T-helper 17 cell (primary cell): ENCODE results near the gene DNAJB9. TPM values are rescaled to one million over a fixed set of nuclear protein-coding genes. Genes with fewer than 3 reads are reported as not detected.

Source experiments
- ATAC-seq: fragments of 150-1000 bp; cut with Tn5 transposase; 2 replicates; pipeline ENCODE4 v1.10.0; 2021; ENCODE audit warnings: mild to moderate bottlenecking, moderate library complexity
- DNase-seq, 3 donors: peaks; one replicate each; pipeline versions ENCODE4 v3.0.0 to v3.0.0-alpha.2; 2020 to 2021
- H3K9me3 ChIP-seq: one replicate; pipeline ENCODE4 v1.7.0; 2013; ENCODE audit warnings: low read length, mild to moderate bottlenecking; ENCODE audit not compliant: control insufficient read depth, poor library complexity, severe bottlenecking
- H3K27ac Mint-ChIP-seq: one replicate; pipeline ENCODE4 v1.8.0; 2022; ENCODE audit warnings: mild to moderate bottlenecking, moderate library complexity, mixed read lengths
- H3K27me3 Mint-ChIP-seq: one replicate; pipeline ENCODE4 v1.8.0; 2022; ENCODE audit warnings: mixed read lengths
- H3K36me3 Mint-ChIP-seq: one replicate; pipeline ENCODE4 v1.8.0; 2022; ENCODE audit warnings: low read depth, mixed read lengths
- H3K4me1 Mint-ChIP-seq: one replicate; pipeline ENCODE4 v1.8.0; 2022; ENCODE audit warnings: mild to moderate bottlenecking, mixed read lengths
- H3K4me3 Mint-ChIP-seq: one replicate; pipeline ENCODE4 v1.8.0; 2022; ENCODE audit warnings: mild to moderate bottlenecking, moderate library complexity, mixed read lengths
- total RNA-seq, 4 donors: library from RNA in 2 of 4; stranded (reverse) in 2 of 4; gene quantifications; one replicate each; pipeline ENCODE4 v1.2.3 and lab custom pipeline; 2022 to 2026

Gene DNAJB9
- total RNA-seq, 2 donors from 2014 or later, result 54.3 to 58.3 TPM

DNA sequence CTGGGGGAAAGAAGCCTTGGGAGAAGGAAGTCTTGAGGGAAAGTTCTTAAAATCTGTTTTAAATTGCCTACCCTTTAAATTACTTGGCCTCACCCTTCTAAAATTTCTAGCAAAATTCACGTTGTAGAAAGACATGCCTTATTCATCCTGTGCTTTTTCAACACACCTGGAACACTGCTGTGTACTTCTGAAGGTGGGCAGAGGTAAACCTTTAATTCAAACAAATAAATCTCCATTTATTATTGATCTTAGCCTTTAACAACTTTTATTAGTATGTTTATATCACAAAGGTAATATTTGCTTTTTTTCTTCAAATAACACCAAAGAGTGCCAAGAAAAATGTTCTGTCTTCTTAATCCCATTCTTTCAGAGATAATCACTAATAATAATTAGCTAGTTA, 30.7 kb downstream of the DNAJB9 start:
- no peak overlapping the region for H3K4me3 Mint-ChIP-seq
- peaks cover 2% of the 10 kb centered on the region for H3K36me3 Mint-ChIP-seq
- no peak overlapping the region for H3K27ac Mint-ChIP-seq
- peaks cover 53% of the 10 kb centered on the region for H3K27me3 Mint-ChIP-seq
- no peak for DNase-seq
- no peaks in the 10 kb centered on the region for H3K9me3 ChIP-seq
- peaks cover 2% of the 10 kb centered on the region for H3K4me1 Mint-ChIP-seq
- ATAC-seq, result no peak

DNA sequence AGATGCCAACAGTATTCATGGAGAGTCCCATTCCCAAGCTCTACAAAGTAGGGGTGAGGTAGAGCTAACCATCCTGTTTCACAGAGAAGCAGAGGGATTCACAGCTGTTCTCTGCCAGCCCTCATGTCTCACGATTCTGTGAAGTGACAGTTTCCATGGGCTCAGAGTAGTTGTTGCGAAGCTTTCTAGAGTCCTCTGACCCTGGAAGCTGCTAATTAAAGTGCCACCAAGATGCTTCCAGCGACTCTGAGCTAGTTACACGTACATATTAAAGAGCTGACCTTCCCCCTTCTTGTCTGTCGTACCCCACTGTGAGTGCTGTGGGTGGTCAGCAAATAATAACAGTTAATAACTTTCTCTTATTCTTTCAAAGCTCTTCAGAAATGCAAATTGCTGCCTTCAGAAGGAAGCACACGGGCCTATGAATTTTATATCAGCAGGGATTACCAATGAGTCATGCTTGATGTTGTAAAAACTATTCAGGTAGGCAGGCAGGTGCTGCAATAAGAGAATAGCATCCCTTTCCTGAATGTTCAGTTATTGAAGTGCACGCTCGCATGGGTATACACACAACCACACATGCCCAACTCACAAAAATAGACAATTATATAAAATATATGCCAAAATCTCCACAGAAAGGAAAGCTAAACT, 34.1 kb downstream of the DNAJB9 start:
- no peak for ATAC-seq
- no peak for DNase-seq
- Mint-ChIP-seq H3K27me3 (peaks cover 53% of the 10 kb centered on the region), H3K36me3 (peaks cover 2% of the 10 kb centered on the region), H3K4me1 (peaks cover 2% of the 10 kb centered on the region), H3K4me3 (no peak overlapping the region), H3K27ac (no peak overlapping the region)
- no peaks in the 10 kb centered on the region for H3K9me3 ChIP-seq

DNA sequence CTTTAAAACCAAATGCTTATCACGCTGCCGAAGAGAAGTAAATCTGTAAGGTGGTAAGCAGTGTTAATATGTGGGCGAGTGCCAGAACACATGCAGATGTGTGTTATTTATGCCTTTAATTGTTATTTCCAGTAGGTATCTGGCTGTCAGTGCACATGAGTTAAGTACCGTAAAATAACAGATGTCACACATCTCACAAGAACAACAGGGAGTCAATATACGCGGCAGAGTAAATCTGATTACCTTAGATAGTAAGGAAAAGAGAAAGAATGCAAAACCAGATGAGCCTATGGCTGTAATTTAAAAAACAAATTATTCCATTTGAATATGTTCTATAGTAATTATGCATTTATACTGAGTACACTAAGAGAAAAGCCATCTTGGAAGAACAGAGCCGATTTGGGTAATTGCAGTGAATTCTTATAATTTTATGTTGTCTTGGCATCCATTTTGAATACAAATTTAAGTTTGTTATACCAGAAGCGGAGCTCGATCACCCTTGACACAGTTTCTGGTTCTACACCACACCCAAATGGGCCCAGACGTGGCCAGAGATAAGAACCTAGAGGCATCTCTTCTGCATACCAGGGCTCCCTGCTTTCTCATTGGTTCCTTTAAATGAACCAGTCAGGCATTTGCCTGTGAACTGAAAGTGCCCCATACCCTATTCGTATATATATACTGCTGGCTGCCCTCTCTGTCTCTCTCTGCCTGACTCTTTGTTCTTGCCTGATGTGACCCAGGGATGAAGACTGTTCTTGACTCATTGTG, 34.8 kb downstream of the DNAJB9 start:
- Mint-ChIP-seq H3K27me3 (peaks cover 46% of the 10 kb centered on the region), H3K4me1 (peaks cover 2% of the 10 kb centered on the region), H3K4me3 (no peak overlapping the region), H3K27ac (no peak overlapping the region), H3K36me3 (peaks cover 2% of the 10 kb centered on the region)
- DNase-seq (no peak), ATAC-seq (no peak)
- no peaks in the 10 kb centered on the region for H3K9me3 ChIP-seq

DNA sequence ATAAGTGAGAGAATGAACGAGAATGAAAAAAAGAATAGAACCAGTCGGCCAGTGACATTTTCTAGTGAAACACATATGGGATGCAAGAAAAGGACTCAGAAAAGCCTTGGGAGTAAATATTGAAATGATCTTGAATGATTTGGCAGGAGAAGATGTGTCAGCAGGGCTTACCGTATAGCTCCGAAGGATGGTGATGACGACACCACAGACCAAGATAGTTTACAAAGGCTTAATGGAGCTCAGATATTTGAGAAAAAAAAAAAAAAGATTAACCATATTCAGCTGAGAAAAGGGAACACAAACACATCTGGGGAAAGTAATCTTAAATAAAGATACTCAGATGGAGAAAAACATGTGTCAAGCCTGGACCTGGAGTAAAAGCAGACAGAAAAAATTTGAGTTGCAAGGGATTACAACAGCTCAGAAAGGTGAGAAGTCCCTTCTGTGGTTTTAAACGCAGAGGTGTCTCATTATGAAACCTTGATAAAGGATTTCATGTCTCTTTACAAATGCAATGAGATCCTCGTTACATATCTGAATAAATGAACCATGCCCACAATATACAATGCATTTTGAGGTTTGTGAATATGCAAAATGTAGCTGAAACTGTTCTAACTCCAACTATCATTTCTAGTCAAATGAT, 36.0 kb downstream of the DNAJB9 start:
- DNase-seq (no peak), ATAC-seq (no peak)
- no peaks in the 10 kb centered on the region for H3K9me3 ChIP-seq
- Mint-ChIP-seq H3K4me1 (peaks cover 2% of the 10 kb centered on the region), H3K27ac (no peak overlapping the region), H3K36me3 (peaks cover 2% of the 10 kb centered on the region), H3K27me3 (peaks cover 37% of the 10 kb centered on the region), H3K4me3 (no peak overlapping the region)

DNA sequence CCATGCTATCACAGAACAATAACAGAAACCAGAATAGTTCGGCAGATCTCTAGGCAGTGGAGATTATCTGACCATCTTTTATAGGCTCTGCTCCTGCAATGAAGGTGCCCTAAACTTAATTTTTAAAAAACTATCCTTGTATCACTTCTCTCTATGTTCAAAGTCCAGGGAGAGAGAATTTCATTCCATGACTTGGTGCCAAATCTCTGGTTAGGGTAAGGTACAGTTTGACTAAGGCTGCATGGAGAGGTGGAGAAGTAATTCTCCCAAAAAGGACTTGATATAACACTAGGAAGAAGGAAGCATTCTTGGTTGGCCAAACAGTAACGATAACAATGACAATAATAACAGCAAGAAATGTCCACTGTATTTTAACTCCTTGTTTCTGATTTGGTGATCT, 40.0 kb downstream of the DNAJB9 start:
- ATAC-seq (no peak), DNase-seq (no peak)
- Mint-ChIP-seq H3K4me3 (no peak overlapping the region), H3K36me3 (peaks cover 2% of the 10 kb centered on the region), H3K27me3 (peaks cover 28% of the 10 kb centered on the region), H3K27ac (no peak overlapping the region), H3K4me1 (peaks cover 2% of the 10 kb centered on the region)
- H3K9me3 ChIP-seq, result no peaks in the 10 kb centered on the region

DNA sequence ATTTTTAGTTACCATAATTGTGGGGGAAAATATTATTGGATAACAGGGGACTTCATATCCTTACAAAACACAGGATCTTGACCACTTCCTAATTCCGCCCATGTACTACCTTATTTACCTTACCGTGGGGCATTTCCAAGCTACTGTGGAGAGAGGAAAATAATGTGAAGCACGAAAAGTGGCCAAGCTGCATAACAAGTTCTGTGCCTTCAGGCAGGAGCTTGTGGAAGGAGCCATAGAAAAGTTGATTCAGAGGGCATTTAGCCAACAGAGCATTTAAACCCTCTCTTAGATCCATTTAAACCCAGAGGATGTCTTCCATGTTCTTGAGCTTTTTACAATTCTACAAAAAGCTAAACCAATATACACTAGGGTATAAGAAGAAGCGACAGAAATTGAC, 41.6 kb downstream of the DNAJB9 start:
- peaks cover 2% of the 10 kb centered on the region for H3K36me3 Mint-ChIP-seq
- H3K4me1 Mint-ChIP-seq, result peaks cover 2% of the 10 kb centered on the region
- peaks cover 23% of the 10 kb centered on the region for H3K27me3 Mint-ChIP-seq
- H3K4me3 Mint-ChIP-seq, result no peak overlapping the region
- ATAC-seq (no peak), DNase-seq (no peak)
- no peaks in the 10 kb centered on the region for H3K9me3 ChIP-seq
- H3K27ac Mint-ChIP-seq, result no peak overlapping the region

DNA sequence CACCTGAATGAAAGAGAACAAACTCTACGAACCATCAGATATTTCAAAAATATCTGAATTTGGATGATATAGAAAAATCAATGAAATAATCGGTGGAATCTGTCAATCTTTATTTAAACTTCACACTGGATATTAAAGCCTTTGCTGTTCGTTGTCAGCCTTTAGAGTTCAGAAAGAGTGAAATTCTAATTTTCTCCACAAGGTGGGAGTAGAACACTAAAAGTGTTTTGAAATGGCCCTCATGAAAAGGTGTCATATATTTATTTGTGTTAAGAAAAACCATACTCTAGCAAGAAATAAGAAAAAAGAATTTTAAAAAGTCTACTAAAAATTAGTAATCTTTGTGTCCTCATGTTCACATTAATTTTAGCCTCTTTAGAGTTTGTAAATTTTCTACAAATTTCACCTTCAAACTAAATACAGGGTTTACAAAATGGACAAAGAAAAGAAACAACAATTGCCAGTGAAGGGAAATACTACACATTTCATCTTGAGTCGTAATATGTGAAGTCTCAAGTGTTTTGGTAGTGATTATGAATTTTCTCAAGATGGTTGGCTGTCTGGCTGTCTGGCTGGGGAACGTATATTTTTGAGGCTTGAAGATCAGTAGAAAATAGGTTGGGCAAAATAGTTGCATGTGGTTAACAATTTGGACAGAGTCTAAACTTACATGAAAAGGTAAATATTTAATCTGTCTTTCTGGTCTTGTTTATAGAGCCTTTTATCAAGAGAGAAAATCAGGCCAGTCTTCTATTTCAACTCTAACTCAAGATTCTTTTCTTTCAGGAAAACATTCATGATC, 43.7 kb downstream of the DNAJB9 start:
- no peaks in the 10 kb centered on the region for H3K9me3 ChIP-seq
- peak; percentile 47 for ATAC-seq
- no peak for DNase-seq
- H3K4me3 Mint-ChIP-seq, result no peak overlapping the region
- H3K4me1 Mint-ChIP-seq, result no peaks in the 10 kb centered on the region
- H3K36me3 Mint-ChIP-seq, result no peaks in the 10 kb centered on the region
- H3K27ac Mint-ChIP-seq, result no peak overlapping the region
- peaks cover 8% of the 10 kb centered on the region for H3K27me3 Mint-ChIP-seq

DNA sequence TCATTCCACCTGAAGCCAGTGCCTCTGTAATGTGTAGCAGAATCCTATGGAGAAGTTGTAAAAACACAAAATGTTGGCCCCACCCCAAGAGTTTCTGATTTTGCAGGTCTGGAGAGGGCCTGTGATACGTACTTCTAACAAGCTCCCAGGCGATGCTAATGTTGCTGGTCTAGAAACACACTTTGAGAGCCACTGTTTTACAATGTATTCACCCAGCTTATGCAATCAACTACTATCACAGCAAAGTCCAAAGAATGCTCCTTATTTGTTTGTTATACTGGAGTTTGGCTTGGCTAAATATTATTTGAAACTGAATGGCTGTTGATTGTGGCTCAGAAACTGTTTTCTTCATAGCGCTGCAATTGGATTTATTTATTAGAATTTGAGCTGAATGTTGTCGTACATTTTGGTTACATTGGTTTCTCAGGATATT, 44.3 kb downstream of the DNAJB9 start:
- Mint-ChIP-seq H3K27ac (no peak overlapping the region), H3K4me1 (no peaks in the 10 kb centered on the region), H3K27me3 (peaks cover 8% of the 10 kb centered on the region), H3K4me3 (no peak overlapping the region), H3K36me3 (no peaks in the 10 kb centered on the region)
- no peak for ATAC-seq
- no peak for DNase-seq
- H3K9me3 ChIP-seq, result no peaks in the 10 kb centered on the region

DNA sequence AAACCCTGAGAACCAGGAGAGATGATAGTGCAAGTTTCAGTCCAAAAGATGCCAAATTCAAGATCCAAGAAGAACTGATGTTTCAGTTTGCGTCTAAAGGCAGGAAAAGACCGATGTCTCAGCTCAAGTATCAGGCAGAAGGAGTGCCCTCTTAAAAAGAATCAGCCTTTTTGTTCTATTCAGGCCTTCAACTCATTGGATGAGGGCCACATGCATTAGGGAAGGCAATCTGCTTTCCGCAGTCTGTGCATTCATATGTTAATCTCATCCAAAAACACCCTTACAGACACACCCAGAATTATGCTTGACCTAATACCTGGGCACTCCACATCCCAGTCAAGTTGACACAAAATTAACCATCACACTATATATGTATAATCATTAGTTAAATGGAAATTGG, 45.2 kb downstream of the DNAJB9 start:
- no peaks in the 10 kb centered on the region for H3K9me3 ChIP-seq
- DNase-seq, result no peak
- H3K27ac Mint-ChIP-seq, result no peak overlapping the region
- H3K27me3 Mint-ChIP-seq, result peaks cover 8% of the 10 kb centered on the region
- H3K4me1 Mint-ChIP-seq, result no peaks in the 10 kb centered on the region
- no peaks in the 10 kb centered on the region for H3K36me3 Mint-ChIP-seq
- no peak for ATAC-seq
- H3K4me3 Mint-ChIP-seq, result no peak overlapping the region

DNA sequence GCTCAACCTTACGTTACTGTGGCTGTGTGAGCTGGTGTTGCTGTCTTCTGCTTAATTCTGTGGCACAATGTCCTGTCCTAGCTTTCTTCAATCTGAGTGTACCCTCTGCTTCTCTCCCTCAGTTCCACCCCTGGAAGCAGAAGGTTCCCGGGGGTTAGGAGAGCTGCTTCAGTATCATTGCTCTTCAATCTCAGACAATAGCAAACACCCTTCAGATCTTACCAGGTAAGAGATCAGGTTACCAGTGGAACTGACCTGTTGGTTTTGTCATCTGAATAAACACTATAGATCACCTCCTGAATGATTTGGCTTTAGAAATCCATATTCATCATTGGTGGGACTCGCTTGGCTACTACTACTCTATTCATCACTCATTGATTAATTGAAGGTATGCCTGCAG, 48.4 kb downstream of the DNAJB9 start:
- no peaks in the 10 kb centered on the region for H3K9me3 ChIP-seq
- Mint-ChIP-seq H3K4me3 (no peak overlapping the region), H3K36me3 (no peaks in the 10 kb centered on the region), H3K4me1 (no peaks in the 10 kb centered on the region), H3K27me3 (peaks cover 19% of the 10 kb centered on the region), H3K27ac (no peak overlapping the region)
- DNase-seq, result no peak
- ATAC-seq, result no peak

DNA sequence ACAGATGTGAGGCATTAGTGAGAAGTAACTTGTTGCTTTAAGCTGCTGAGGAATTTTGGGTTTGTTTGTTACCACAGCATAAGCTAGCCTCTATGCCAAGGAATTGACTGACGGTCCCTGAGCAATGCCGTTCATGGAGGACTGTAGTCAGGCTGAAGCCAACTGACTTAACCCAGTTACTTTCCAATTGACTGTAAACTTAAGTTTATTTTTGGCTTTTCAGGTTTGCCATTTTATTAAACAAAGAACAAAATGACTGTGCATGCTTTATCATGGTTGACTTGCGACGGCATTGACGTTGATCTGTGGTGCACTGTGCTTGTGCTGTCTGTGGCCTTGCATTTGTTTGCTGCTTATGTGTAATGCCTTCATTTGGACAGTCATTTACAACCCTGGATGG, 53.5 kb downstream of the DNAJB9 start:
- DNase-seq (no peak), ATAC-seq (no peak)
- no peaks in the 10 kb centered on the region for H3K9me3 ChIP-seq
- peaks cover 2% of the 10 kb centered on the region for H3K36me3 Mint-ChIP-seq
- H3K4me3 Mint-ChIP-seq, result no peak overlapping the region
- no peak overlapping the region for H3K27ac Mint-ChIP-seq
- no peaks in the 10 kb centered on the region for H3K4me1 Mint-ChIP-seq
- peaks cover 65% of the 10 kb centered on the region for H3K27me3 Mint-ChIP-seq
